ENCODE measurements around the gene NTM. TPM values are rescaled to one million over a fixed set of nuclear protein-coding genes. Genes with fewer than 3 reads are reported as not detected.

The NTM gene
- total and polyA plus RNA-seq, 2 donors (not counting 3 experiments of a cell fraction or from before 2014, with no cell fraction given): 1.00 to 1.1 TPM

DNA sequence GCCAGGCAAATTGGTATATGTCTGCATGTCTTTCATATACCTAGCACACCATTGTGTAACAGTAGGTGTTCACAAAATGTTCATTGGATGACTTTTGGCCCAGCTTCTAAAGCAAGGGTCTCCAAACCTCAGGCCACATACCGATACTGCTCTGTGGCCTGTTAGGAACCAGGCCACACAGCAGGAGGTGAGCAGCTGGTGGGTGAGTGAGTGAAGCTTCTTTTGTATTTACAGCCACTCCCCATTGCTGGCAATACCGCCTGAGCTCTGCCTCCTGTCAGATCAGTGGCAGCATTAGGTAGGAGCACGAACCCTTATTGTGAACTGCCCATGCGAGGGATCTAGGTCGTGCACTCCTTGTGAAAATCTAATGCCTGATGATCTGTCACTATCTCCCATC is 836.6 kb downstream of the NTM start:
- Histone ChIP-seq H3K9ac (replicated peaks; ENCODE audit: extremely low read depth, insufficient read depth, low read length) (no peak overlapping the region), H3K27ac (ENCODE audit: insufficient read depth, low read depth, low read length) (no peak overlapping the region), H3K4me1 (ENCODE audit: control insufficient read depth, extremely low read depth, insufficient read depth, low read length) (no peaks in the 10 kb centered on the region), H3K27me3 (ENCODE audit: control insufficient read depth in 2 of 2, insufficient read depth in 2 of 2, low read length in 2 of 2) (no peaks in the 10 kb centered on the region), H3K4me3 (replicated peaks in 1 of 3; ENCODE audit: insufficient read depth in 1 of 3, low read depth in 1 of 3, low read length in 3 of 3) (no peak overlapping the region), H3K9me1 (replicated peaks; ENCODE audit: control insufficient read depth, extremely low read depth, insufficient read depth, low read length) (no peaks in the 10 kb centered on the region), H2AFZ (ENCODE audit: low read depth, low read length) (no peak overlapping the region), H3K36me3 (ENCODE audit: control insufficient read depth in 2 of 2, extremely low read depth in 1 of 2, insufficient read depth in 2 of 2, low read length in 2 of 2) (no peaks in the 10 kb centered on the region), H3K9me3 (replicated peaks; ENCODE audit: control insufficient read depth, insufficient read depth, low read length) (no peaks in the 10 kb centered on the region), H4K20me1 (replicated peaks; ENCODE audit: control insufficient read depth, extremely low read depth, insufficient read depth, low read length) (no peaks in the 10 kb centered on the region), H3K79me2 (ENCODE audit: control insufficient read depth, insufficient read depth, low read length) (no peaks in the 10 kb centered on the region), H3K4me2 (ENCODE audit: insufficient read depth, low read length) (no peak overlapping the region)
- ChIA-PET CTCF (no interaction called here), POLR2A (no interaction called here)
- FAIRE-seq (no peak), DNase-seq (ENCODE audit: low read depth, low spot score) (no peak)
- dilution Hi-C loops (cut with MboI; ENCODE audit: extremely low pct_ligation_motif_present, low sequenced_read_pairs): no loop called here
- TF ChIP-seq POLR2AphosphoS5 (IDR thresholded peaks at IDR 0.05; ENCODE audit: insufficient read depth, low read depth, low read length) (no peak), GATA2 (IDR thresholded peaks at IDR 0.05; ENCODE audit: insufficient read depth, insufficient read length, low read depth, low read length) (no peak), MYC (IDR thresholded peaks at IDR 0.05; ENCODE audit: low read depth, low read length) (no peak)
- no TSS peak for BruUV-seq (replicated peaks)
- intact Hi-C loops (cut with micrococcal nuclease): no loop called here

DNA sequence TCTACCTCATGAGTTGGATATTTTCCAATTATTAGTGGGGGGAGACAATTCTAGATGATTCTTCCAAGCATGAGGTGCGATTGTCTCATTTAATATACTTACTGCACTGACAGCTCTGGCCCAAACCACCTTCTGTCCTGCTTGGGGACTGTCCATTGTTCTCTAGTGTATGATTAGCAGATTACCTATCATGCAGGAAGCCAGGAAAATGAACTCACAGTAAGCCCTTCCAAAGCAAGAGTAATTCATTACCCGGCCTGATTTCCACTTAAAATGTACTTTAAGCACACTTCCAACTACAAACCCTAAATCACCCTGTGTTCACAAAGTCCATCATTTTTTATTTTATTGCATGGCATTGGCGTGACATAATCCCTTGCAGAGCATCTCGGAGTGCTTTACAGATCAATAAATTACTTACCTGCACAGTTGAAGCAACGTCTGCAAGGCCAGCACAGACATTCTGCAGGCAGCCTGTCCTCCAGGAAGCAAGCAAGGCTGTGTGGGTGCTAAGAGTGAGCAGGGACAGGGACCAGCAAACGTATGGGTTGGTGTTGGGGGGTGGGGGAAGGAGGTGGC is 838.2 kb downstream of the NTM start:
- no peak for TF ChIP-seq JUN (IDR thresholded peaks at IDR 0.05; ENCODE audit: borderline replicate concordance, insufficient read depth, insufficient read length, low read depth)
- TF ChIP-seq, protein P1, sequence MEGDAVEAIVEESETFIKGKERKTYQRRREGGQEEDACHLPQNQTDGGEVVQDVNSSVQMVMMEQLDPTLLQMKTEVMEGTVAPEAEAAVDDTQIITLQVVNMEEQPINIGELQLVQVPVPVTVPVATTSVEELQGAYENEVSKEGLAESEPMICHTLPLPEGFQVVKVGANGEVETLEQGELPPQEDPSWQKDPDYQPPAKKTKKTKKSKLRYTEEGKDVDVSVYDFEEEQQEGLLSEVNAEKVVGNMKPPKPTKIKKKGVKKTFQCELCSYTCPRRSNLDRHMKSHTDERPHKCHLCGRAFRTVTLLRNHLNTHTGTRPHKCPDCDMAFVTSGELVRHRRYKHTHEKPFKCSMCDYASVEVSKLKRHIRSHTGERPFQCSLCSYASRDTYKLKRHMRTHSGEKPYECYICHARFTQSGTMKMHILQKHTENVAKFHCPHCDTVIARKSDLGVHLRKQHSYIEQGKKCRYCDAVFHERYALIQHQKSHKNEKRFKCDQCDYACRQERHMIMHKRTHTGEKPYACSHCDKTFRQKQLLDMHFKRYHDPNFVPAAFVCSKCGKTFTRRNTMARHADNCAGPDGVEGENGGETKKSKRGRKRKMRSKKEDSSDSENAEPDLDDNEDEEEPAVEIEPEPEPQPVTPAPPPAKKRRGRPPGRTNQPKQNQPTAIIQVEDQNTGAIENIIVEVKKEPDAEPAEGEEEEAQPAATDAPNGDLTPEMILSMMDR (IDR thresholded peaks at IDR 0.05; ENCODE audit: extremely low read depth in 1 of 2, insufficient read depth in 1 of 2, low read depth in 1 of 2, low read length in 2 of 2): no peak
- no peak for TF ChIP-seq MYC (IDR thresholded peaks at IDR 0.05; ENCODE audit: low read depth, low read length)
- no peak for TF ChIP-seq POLR2AphosphoS5 (IDR thresholded peaks at IDR 0.05; ENCODE audit: insufficient read depth, low read depth, low read length)
- no peak for TF ChIP-seq POLR2A (IDR thresholded peaks at IDR 0.05; ENCODE audit: low read depth, low read length)
- no peak for TF ChIP-seq GATA2 (IDR thresholded peaks at IDR 0.05; ENCODE audit: insufficient read depth, insufficient read length, low read depth, low read length)
- TF ChIP-seq, protein P2, sequence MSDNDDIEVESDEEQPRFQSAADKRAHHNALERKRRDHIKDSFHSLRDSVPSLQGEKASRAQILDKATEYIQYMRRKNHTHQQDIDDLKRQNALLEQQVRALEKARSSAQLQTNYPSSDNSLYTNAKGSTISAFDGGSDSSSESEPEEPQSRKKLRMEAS (IDR thresholded peaks at IDR 0.05; ENCODE audit: insufficient read depth, insufficient read length): no peak
- Histone ChIP-seq H3K4me2 (ENCODE audit: insufficient read depth, low read length) (no peak overlapping the region), H4K20me1 (replicated peaks; ENCODE audit: control insufficient read depth, extremely low read depth, insufficient read depth, low read length) (no peaks in the 10 kb centered on the region), H3K36me3 (ENCODE audit: control insufficient read depth in 2 of 2, extremely low read depth in 1 of 2, insufficient read depth in 2 of 2, low read length in 2 of 2) (no peaks in the 10 kb centered on the region), H3K79me2 (ENCODE audit: control insufficient read depth, insufficient read depth, low read length) (no peaks in the 10 kb centered on the region), H3K9ac (replicated peaks; ENCODE audit: extremely low read depth, insufficient read depth, low read length) (no peak overlapping the region), H3K4me1 (ENCODE audit: control insufficient read depth, extremely low read depth, insufficient read depth, low read length) (no peaks in the 10 kb centered on the region), H3K27ac (ENCODE audit: insufficient read depth, low read depth, low read length) (no peak overlapping the region), H2AFZ (ENCODE audit: low read depth, low read length) (no peak overlapping the region), H3K9me1 (replicated peaks; ENCODE audit: control insufficient read depth, extremely low read depth, insufficient read depth, low read length) (no peaks in the 10 kb centered on the region), H3K4me3 (replicated peaks in 1 of 3; ENCODE audit: insufficient read depth in 1 of 3, low read depth in 1 of 3, low read length in 3 of 3) (no peak overlapping the region), H3K9me3 (replicated peaks; ENCODE audit: control insufficient read depth, insufficient read depth, low read length) (no peaks in the 10 kb centered on the region), H3K27me3 (ENCODE audit: control insufficient read depth in 2 of 2, insufficient read depth in 2 of 2, low read length in 2 of 2) (no peaks in the 10 kb centered on the region)
- intact Hi-C loops (cut with micrococcal nuclease) (no loop called here), dilution Hi-C loops (cut with MboI; ENCODE audit: extremely low pct_ligation_motif_present, low sequenced_read_pairs) (no loop called here)
- ChIA-PET POLR2A (no interaction called here), CTCF (no interaction called here)
- no TSS peak for BruUV-seq (replicated peaks)
- DNase-seq (ENCODE audit: low read depth, low spot score): no peak
- no peak for FAIRE-seq

Measured in endothelial cell of umbilical vein (primary cell).